GM19193 (cell line): Measurements from ENCODE around the gene SOBP.

Source experiments
- POLR2A ChIP-seq: IDR thresholded peaks from 4 replicates; pipeline ENCODE4 v1.6.1; 2011; ENCODE audit not compliant: insufficient read depth, insufficient read length; ENCODE audit errors: extremely low read depth

Gene SOBP

DNA sequence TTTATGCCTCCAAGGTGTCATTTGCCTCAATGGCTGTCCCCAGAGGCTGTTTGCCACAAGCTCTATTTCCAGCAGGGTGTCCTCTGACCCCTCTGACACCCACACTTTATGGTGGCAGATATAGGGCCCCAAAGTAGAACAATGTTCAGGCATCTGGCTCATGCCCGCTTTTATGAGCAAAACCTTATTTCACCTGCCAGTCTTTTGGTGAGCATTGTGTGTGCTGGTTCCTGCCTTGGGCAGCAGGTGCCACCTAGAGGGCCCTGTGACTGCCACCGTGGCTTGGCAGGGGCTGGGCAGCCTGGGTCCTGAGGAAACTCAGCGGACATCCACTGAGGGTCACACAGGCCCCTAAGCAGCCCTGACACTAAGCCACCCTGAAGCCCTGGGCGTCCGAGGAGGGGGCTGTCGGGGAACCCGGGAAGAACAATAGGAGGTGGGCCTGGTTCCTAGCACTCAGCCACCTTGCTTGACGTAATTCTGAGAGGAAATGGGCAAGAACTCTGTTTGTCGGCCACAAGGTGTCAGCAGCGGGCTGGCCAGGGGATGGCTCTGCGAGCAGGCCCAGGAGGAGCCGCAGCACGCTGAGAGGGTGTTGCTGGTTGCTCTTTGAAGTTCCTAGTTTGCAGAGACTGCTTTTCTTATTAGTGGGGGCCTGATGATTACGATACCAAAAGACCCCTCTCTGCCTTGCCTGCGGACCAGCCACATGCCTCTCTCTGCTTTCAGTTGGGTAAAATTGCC, 185.2 kb downstream of the SOBP start:
- no peak for TF ChIP-seq POLR2A

GRCh38 chr6:107676042-107676441, 186.1 kb downstream of the SOBP start:
- no peak for TF ChIP-seq POLR2A

DNA sequence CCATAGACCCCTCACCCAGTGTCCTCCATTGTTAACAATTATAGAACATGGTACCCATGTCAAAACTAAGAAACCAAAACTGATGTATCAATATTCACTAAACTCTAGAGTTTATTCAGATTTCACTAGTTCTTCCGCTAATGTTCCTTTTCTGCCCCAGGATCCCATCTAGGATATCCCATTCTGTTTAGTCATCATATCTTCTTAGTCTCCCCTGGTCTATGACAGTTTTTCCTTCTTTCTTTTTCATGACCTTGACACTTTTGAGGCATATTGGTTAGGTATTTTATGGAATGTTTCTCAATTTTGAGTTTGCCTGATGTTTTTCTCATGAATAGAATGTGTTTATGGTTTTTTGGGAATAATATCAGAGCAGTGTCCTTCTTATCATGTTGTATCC, 187.5 kb downstream of the SOBP start:
- TF ChIP-seq POLR2A = no peak

GRCh38 chr6:107679457-107679856, 189.5 kb downstream of the SOBP start:
- no peak for TF ChIP-seq POLR2A

DNA sequence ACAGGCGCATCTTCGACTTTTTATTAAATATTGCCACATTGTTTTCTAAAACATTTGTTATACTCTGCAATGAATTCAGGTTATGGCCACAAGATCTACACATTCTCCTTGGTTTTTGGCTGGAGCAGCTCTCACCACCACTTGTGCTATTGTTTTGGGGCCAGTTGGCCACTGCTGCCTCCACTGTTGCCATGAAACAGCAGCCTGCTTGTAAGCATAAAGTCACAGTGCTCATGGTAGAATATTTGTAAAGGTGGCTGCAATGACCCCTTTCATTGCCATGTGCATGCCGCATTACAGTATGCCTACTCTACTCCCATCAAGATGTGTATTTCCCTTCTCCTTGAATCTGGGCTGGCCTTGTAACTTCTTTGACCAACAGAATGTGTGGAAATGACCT, 192.8 kb downstream of the SOBP start:
- no peak for TF ChIP-seq POLR2A

- no peak for TF ChIP-seq POLR2A
Observed at GRCh38 chr6:107683183-107683582, 193.3 kb downstream of the SOBP start.

DNA sequence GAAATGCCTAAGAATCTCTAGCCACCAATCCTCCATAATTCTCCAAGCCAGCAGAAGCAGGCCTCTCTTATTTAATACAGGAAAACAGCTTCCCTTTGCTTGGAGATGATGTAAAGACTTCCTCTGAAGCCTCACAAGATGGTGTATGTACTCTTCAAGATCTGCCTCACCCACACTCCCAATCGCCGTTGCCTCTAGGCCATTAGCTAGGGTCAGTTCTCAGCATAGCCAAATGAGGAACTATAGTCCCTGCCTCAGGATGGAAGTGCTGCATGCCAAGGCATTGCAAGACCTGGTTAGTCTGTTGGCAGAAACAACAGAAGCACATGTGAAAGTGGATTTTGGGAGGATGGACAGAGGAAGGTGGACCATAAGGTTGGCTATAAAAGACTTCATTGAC, 195.1 kb downstream of the SOBP start:
- no peak for TF ChIP-seq POLR2A

DNA sequence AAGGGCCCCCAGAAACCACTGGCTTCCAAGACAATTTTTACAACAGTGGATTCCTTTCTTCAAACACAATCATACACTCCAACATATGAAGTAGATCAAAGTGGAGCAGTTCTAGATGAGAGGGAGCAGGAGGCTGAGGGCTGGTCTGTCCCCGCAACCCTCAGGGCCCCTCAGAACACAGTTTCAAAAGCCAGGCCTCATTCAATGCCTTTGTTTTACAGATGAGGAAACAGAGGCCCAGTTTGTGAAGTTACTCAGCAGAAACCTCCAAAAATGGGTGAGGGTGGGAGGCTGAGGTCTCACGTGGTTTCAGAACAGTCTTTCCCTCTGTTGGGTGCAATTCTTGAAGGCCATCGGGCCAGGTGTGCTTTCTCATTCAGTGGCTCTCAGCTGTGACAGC, 199.3 kb downstream of the SOBP start:
- no peak for TF ChIP-seq POLR2A

GRCh38 chr6:107689951-107690642, 200.2 kb downstream of the SOBP start:
- TF ChIP-seq POLR2A = no peak

- no peak for TF ChIP-seq POLR2A
Observed at GRCh38 chr6:107690643-107691061, 200.7 kb downstream of the SOBP start.

DNA sequence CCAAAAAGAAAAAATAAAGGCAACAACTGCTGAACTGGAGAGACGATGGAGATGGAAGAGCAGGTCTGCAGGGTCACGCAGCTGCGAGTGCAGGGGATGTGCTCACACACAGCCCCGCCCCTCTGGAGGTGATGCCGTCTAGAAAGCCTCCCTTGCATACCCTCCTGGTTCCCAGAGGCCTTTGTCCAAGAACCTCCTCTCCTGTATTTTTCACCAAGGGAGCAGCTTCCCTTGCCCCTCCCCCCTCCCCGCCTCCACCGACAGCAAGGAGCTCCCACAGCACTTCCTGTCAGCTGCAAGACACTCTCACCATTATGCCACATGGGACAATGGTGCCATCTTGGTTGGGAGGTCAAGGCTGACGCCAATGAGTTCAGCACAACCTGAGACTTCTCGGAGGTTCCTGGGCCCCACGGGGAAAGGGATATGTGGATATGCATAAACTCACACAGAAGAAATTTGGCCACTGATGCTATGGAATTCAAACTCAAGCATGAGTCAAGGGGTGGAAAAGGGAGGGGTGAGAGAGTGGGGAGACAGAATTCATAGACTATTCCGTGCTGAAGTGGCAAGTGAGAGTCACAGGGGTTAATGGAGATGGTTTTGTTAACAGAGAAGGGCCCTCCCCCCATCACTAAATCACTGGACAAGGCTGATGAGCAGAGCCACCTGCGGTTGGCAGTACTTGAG, 201.3 kb downstream of the SOBP start:
- TF ChIP-seq POLR2A = no peak

DNA sequence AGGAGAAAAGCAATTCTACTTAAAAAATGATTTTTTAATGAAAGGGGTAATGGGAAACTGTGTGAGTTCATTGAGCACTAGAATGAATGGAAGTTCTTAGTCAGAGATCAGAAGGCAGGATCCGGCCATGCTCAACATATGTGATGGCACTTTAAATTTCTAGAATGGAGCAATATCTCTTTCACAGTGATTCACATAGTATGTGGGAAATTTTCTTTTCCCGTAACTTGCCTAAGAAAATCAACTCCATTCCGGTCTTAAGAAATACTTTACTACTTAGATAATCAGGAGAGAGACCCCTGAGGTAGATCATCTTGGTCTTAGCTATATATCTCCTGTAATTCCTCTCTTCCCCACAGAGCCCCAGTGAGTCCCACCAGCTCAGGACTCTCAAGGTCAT, 202.4 kb downstream of the SOBP start:
- TF ChIP-seq POLR2A = no peak

DNA sequence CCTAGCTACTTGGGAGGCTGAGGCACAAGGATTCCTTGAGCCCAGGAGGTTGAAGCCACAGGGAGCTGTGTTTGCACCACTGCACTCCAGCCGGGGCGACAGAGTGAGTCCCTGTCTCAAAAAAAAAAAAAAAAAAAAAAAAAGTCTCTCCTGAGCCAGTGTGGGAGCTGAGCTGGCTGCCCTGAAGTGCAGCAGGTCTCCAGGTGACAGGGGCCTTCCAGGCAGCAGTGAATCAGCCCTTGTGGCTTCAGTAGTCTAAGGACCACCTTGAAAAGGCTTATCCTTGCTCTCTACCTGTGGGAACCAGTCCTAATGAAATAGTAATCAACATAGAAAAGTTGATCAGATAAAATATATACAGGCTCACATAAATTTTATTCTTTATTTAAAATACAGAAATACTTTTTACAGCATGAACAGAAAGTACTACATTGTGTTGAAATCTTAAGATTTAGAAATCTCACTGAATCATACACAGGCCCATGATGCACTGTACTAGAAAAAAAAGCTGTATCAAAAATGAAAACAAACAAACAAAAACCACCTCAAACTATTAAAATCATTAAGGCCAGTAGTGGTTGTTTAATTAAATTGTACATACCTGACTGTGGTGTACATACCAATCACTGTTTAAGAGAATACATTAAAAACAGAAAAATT, 205.3 kb downstream of the SOBP start:
- TF ChIP-seq POLR2A = no peak

DNA sequence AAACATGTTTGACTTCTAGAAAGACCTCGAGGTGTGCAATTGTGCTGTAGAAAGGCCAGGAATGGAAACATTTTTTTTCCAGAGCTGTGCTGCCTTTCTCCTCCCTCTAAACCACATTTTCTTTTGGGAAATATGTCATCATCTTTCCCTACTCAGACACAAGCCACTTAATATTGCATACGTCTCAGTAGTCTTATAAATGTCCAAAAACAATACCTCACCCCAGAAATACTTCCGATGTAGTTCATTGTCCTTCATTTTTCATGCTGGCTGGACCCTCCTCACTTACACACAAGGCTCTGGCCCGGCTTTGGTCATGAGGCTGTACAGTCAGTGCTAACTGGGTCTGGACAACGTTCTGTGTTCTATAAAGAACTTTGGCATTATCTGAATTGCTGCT, 207.8 kb downstream of the SOBP start:
- TF ChIP-seq POLR2A = no peak

DNA sequence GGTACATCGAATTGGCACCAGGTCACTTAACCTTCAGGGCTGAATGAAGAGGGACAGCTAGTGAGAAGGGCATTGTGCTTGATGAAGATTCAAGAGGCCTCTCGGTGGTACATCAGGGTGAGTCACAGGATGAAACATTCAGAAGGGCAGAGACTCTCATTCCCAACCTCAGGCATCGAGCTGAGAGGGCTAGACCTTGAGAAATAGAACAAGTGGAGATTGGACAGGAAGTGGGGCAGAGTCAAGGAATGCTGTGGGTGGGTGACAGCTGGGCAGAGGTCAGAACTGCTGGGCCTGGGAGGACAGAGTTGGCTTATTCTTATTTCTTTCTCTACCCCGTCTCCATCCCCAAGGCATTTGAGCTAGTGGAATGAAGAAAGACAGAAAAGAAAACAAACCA, 208.2 kb downstream of the SOBP start:
- no peak for TF ChIP-seq POLR2A
